Measurements from ENCODE around the gene ARHGEF4.
"Not testable (repeated sequence)": the region's sequence is repeated elsewhere in the genome, so short reads cannot be mapped to it uniquely, and the experiment has no call there.

ARHGEF4 gene

DNA sequence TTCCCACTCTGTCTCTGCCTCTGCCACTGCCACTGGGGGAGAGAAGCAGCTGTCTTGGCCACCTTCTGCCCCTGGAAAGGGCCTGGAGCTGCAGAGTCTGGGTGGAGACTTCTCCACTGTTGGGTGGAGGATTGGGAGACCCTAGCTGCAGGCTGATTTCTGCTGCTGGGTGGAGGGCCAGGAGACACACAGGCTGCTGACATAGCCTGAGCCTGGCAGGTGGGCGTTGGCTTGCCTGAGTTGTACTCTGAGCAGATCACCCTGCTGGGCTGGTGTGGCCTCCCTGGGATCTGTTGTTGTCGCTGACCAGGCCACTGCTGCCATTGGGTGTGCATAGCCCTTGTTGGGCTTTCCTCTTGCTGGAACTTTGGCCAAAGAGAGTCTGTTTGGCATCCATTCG is 64.3 kb downstream of the ARHGEF4 start:
- TF ChIP-seq, protein P1, sequence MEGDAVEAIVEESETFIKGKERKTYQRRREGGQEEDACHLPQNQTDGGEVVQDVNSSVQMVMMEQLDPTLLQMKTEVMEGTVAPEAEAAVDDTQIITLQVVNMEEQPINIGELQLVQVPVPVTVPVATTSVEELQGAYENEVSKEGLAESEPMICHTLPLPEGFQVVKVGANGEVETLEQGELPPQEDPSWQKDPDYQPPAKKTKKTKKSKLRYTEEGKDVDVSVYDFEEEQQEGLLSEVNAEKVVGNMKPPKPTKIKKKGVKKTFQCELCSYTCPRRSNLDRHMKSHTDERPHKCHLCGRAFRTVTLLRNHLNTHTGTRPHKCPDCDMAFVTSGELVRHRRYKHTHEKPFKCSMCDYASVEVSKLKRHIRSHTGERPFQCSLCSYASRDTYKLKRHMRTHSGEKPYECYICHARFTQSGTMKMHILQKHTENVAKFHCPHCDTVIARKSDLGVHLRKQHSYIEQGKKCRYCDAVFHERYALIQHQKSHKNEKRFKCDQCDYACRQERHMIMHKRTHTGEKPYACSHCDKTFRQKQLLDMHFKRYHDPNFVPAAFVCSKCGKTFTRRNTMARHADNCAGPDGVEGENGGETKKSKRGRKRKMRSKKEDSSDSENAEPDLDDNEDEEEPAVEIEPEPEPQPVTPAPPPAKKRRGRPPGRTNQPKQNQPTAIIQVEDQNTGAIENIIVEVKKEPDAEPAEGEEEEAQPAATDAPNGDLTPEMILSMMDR (conservative IDR thresholded peaks at IDR 0.05; ENCODE audit: low read depth, low read length) = no peak

GRCh38 chr2:130901626-130902025 is 64.9 kb downstream of the ARHGEF4 start:
- not testable (repeated sequence) for H3K27ac ChIP-seq; H3K4me1 ChIP-seq (ENCODE audit: low read depth, poor library complexity, severe bottlenecking); H4K20me1 ChIP-seq (ENCODE audit: insufficient read depth); H3K79me2 ChIP-seq (ENCODE audit: insufficient read depth, low read depth); H3K36me3 ChIP-seq (ENCODE audit: insufficient read depth); H3K27me3 ChIP-seq (ENCODE audit: insufficient read depth, low read depth); H3K9ac ChIP-seq; H3K4me3 ChIP-seq (IDR thresholded peaks at IDR 0.05; ENCODE audit: insufficient read depth, low read depth, low read length); H2AFZ ChIP-seq (ENCODE audit: low read depth); H3K4me2 ChIP-seq

More for the DNA sequence above, 64.3 kb downstream of the ARHGEF4 start:
- Histone ChIP-seq H3K27ac (no peak overlapping the region), H3K79me2 (ENCODE audit: insufficient read depth, low read depth) (no peaks in the 10 kb centered on the region), H3K4me3 (IDR thresholded peaks at IDR 0.05; ENCODE audit: insufficient read depth, low read depth, low read length) (no peak overlapping the region), H3K4me1 (ENCODE audit: low read depth, poor library complexity, severe bottlenecking) (no peaks in the 10 kb centered on the region), H3K4me2 (no peak overlapping the region), H3K36me3 (ENCODE audit: insufficient read depth) (no peaks in the 10 kb centered on the region), H3K27me3 (ENCODE audit: insufficient read depth, low read depth) (no peaks in the 10 kb centered on the region), H3K9ac (no peak overlapping the region), H2AFZ (ENCODE audit: low read depth) (no peak overlapping the region), H4K20me1 (ENCODE audit: insufficient read depth) (no peaks in the 10 kb centered on the region)

GRCh38 chr2:130908832-130909231 is 72.1 kb downstream of the ARHGEF4 start:
- H3K27ac ChIP-seq = no peak overlapping the region
- H2AFZ ChIP-seq (ENCODE audit: low read depth) = no peak overlapping the region
- TF ChIP-seq, protein P1 (conservative IDR thresholded peaks at IDR 0.05; ENCODE audit: low read depth, low read length) = no peak
- H3K9ac ChIP-seq = no peak overlapping the region
- H3K36me3 ChIP-seq (ENCODE audit: insufficient read depth) = no peaks in the 10 kb centered on the region
- no peaks in the 10 kb centered on the region for H3K4me1 ChIP-seq (ENCODE audit: low read depth, poor library complexity, severe bottlenecking)
- no peaks in the 10 kb centered on the region for H3K79me2 ChIP-seq (ENCODE audit: insufficient read depth, low read depth)
- no peaks in the 10 kb centered on the region for H3K27me3 ChIP-seq (ENCODE audit: insufficient read depth, low read depth)
- H3K4me2 ChIP-seq = no peak overlapping the region
- no peaks in the 10 kb centered on the region for H4K20me1 ChIP-seq (ENCODE audit: insufficient read depth)
- no peak overlapping the region for H3K4me3 ChIP-seq (IDR thresholded peaks at IDR 0.05; ENCODE audit: insufficient read depth, low read depth, low read length)

DNA sequence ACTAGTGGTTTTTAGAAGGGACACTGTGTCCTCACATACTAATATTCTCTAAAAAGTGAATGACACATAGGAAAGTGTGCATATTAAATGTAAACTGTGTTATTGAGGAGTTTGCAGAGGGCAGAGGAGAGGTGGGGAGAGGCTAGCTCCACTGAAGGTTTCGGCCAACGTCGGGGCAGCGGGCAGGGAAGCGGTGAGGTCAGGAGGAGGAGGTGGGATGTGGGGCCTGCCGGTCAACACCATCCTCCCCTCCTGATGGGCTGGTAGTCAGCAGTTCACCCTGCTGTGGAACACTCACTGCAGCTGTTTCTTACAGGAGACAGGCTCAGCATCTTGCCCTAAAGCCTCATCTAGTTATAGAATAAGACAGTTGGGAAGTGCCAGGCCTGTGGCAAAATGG is 74.2 kb downstream of the ARHGEF4 start:
- Histone ChIP-seq H4K20me1 (ENCODE audit: insufficient read depth) (no peaks in the 10 kb centered on the region), H3K27ac (no peak overlapping the region), H3K9ac (no peak overlapping the region), H3K36me3 (ENCODE audit: insufficient read depth) (no peaks in the 10 kb centered on the region), H3K4me2 (no peak overlapping the region), H3K27me3 (ENCODE audit: insufficient read depth, low read depth) (no peaks in the 10 kb centered on the region), H3K79me2 (ENCODE audit: insufficient read depth, low read depth) (no peaks in the 10 kb centered on the region), H3K4me3 (IDR thresholded peaks at IDR 0.05; ENCODE audit: insufficient read depth, low read depth, low read length) (no peak overlapping the region), H3K4me1 (ENCODE audit: low read depth, poor library complexity, severe bottlenecking) (no peaks in the 10 kb centered on the region), H2AFZ (ENCODE audit: low read depth) (no peak overlapping the region)
- TF ChIP-seq, protein P1 (conservative IDR thresholded peaks at IDR 0.05; ENCODE audit: low read depth, low read length) = no peak

GRCh38 chr2:130911482-130911881 is 74.8 kb downstream of the ARHGEF4 start:
- Histone ChIP-seq H3K9ac (no peak overlapping the region), H3K27me3 (ENCODE audit: insufficient read depth, low read depth) (no peaks in the 10 kb centered on the region), H4K20me1 (ENCODE audit: insufficient read depth) (no peaks in the 10 kb centered on the region), H3K4me1 (ENCODE audit: low read depth, poor library complexity, severe bottlenecking) (no peaks in the 10 kb centered on the region), H3K36me3 (ENCODE audit: insufficient read depth) (no peaks in the 10 kb centered on the region), H3K4me2 (no peak overlapping the region), H3K27ac (no peak overlapping the region), H2AFZ (ENCODE audit: low read depth) (no peak overlapping the region), H3K79me2 (ENCODE audit: insufficient read depth, low read depth) (no peaks in the 10 kb centered on the region), H3K4me3 (IDR thresholded peaks at IDR 0.05; ENCODE audit: insufficient read depth, low read depth, low read length) (no peak overlapping the region)
- TF ChIP-seq, protein P1 (conservative IDR thresholded peaks at IDR 0.05; ENCODE audit: low read depth, low read length) = no peak
